ENCODE results near the gene KCNK5. TPM values are rescaled to one million over a fixed set of nuclear protein-coding genes. Genes with fewer than 3 reads are reported as not detected.

KCNK5 gene
- total RNA-seq, 2 experiments from 2014 or later = 0.30 to 0.47 TPM

DNA sequence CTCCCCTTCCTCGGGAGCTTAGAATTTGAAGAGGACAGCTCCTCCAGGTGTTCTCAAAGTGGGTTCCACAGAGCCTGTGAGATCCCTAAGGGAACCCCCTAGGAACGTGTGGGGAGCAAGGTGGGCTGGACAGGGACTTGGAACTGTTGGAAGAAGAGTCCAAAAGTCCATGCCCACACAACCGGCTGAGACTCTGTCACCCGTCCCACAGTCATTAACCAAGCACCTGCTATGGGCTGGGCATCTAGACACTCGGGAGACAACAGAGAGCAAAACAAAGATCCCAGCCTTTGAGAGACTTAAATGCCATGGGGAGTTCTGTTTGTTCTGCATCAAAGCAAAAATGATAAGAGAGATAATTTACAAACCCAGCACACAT, 62.4 kb downstream of the KCNK5 start:
- ChIA-PET CTCF (interaction anchor here (1.4 to 4.4 kb wide), 3 partner anchors 16 to 143 kb away, joined by 4 to 21 read pairs (median 5); no protein-coding TSS in a partner anchor), POLR2A (interaction anchor here (1.2 kb wide), 1 partner anchor 136 kb away, joined by 4 read pairs; no protein-coding TSS in a partner anchor)
- Mint-ChIP-seq H3K27me3 (no peaks in the 10 kb centered on the region), H3K27ac (no peak overlapping the region), H3K4me3 (no peak overlapping the region), H3K36me3 (ENCODE audit: low read depth) (no peaks in the 10 kb centered on the region), H3K4me1 (ENCODE audit: low read depth) (no peaks in the 10 kb centered on the region), H3K9me3 (no peaks in the 10 kb centered on the region)
- no peaks in the 10 kb centered on the region for H3K27me3 ChIP-seq (ENCODE audit: control insufficient read depth in 1 of 2, insufficient read depth in 2 of 2, low read length in 2 of 2)
- H3K9me3 ChIP-seq (ENCODE audit: control insufficient read depth in 1 of 2, insufficient read depth in 1 of 2, low read length in 2 of 2) = peaks cover 0 to 3% of the 10 kb centered on the region in 2 experiments
- no peak overlapping the region for H3K27ac ChIP-seq (ENCODE audit: low read depth in 1 of 2, low read length in 2 of 2)
- intact Hi-C loops (cut with DNase I, micrococcal nuclease) = loop anchor here (1.0 to 5.0 kb wide), 4 partner anchors 136 to 295 kb away; no protein-coding TSS in a partner anchor
- H3K4me3 ChIP-seq (ENCODE audit: low read length) = no peak overlapping the region
- peaks cover 7% of the 10 kb centered on the region for H3K4me1 ChIP-seq (ENCODE audit: insufficient read depth, low read length)
- no peak for DNase-seq
- ATAC-seq (ENCODE audit: poor library complexity) = no peak
- no peaks in the 10 kb centered on the region for H3K36me3 ChIP-seq (ENCODE audit: insufficient read depth, low read length)
- TF ChIP-seq, protein P1, sequence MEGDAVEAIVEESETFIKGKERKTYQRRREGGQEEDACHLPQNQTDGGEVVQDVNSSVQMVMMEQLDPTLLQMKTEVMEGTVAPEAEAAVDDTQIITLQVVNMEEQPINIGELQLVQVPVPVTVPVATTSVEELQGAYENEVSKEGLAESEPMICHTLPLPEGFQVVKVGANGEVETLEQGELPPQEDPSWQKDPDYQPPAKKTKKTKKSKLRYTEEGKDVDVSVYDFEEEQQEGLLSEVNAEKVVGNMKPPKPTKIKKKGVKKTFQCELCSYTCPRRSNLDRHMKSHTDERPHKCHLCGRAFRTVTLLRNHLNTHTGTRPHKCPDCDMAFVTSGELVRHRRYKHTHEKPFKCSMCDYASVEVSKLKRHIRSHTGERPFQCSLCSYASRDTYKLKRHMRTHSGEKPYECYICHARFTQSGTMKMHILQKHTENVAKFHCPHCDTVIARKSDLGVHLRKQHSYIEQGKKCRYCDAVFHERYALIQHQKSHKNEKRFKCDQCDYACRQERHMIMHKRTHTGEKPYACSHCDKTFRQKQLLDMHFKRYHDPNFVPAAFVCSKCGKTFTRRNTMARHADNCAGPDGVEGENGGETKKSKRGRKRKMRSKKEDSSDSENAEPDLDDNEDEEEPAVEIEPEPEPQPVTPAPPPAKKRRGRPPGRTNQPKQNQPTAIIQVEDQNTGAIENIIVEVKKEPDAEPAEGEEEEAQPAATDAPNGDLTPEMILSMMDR (IDR thresholded peaks at IDR 0.05) = no peak

DNA sequence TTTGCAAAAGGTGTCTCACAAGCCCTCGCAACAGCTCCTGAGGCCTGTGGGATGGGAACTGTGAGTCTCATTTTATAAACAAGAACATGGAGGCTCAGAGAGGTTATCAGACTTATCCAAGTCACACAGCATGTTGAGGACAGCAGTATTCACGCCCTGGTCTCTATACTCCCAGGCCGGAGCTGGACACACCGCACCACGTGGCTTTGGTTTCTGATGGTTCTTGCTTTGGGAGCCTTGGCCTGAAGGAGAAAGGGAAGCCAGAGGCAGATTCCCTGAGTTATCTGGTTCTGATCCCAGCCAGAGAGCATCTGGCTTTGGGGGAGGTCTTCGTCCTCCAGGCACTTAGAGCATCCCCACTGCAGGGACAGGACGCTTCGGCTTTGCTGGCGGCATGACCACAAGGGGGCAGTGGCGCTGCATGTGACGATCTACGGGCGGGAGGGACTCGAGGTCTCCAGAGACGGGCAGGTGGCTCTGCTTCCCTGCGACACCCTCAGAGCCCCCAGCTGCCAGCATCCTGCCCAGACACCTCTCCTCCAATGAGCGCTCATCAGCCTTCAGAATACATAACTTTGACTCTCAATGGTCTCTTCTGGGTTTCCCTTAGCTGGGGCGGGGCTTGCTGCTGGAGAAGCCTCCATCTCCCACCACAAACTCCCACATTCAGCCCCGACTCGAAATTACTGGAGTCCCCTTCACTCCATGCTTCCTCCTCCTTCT, 62.9 kb downstream of the KCNK5 start:
- H3K36me3 Mint-ChIP-seq (ENCODE audit: low read depth) = no peaks in the 10 kb centered on the region
- H3K9me3 Mint-ChIP-seq = no peaks in the 10 kb centered on the region
- Histone ChIP-seq H3K27ac (ENCODE audit: low read depth in 1 of 2, low read length in 2 of 2) (no peak overlapping the region), H3K27me3 (ENCODE audit: control insufficient read depth in 1 of 2, insufficient read depth in 2 of 2, low read length in 2 of 2) (no peaks in the 10 kb centered on the region), H3K4me1 (ENCODE audit: insufficient read depth, low read length) (peaks cover 7% of the 10 kb centered on the region), H3K9me3 (ENCODE audit: control insufficient read depth in 1 of 2, insufficient read depth in 1 of 2, low read length in 2 of 2) (no peaks in the 10 kb centered on the region), H3K4me3 (ENCODE audit: low read length) (no peak overlapping the region), H3K36me3 (ENCODE audit: insufficient read depth, low read length) (no peaks in the 10 kb centered on the region)
- no peak overlapping the region for H3K4me3 Mint-ChIP-seq
- no peak overlapping the region for H3K27ac Mint-ChIP-seq
- intact Hi-C loops (cut with DNase I, micrococcal nuclease) = loop anchor here (1.0 to 5.0 kb wide), 4 partner anchors 137 to 294 kb away; no protein-coding TSS in a partner anchor
- no peaks in the 10 kb centered on the region for H3K4me1 Mint-ChIP-seq (ENCODE audit: low read depth)
- ATAC-seq (ENCODE audit: poor library complexity) (peak; percentile 78), DNase-seq (peak; percentile 66 to 87 (median 78))
- POLR2A ChIA-PET = interaction anchor here (1.2 kb wide), 1 partner anchor 137 kb away, joined by 4 read pairs; no protein-coding TSS in a partner anchor
- H3K27me3 Mint-ChIP-seq = no peaks in the 10 kb centered on the region
- CTCF ChIA-PET = interaction anchor here (1.4 to 4.4 kb wide), 3 partner anchors 16 to 143 kb away, joined by 4 to 21 read pairs (median 5); no protein-coding TSS in a partner anchor
- TF ChIP-seq, protein P1 (IDR thresholded peaks at IDR 0.05) = peak; percentile 86

DNA sequence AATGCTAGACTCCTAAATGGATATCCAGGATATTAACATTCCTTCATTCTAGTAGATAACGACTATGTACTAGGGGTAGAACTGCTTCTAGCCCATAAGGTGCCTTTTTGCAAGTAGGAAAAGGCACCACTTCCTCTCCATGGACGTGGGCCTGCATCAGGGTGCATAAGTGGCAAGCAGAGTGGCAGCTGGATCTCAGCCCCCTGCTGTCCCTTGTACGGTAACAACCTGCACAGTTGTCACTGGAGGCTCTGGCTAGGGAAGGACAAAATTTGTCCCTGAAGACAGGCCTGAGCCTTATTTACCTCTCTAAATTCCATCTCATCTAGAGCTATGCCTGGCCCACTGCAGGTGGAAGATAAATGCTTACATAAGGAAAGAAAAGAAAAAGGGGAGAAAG, 71.8 kb downstream of the KCNK5 start:
- DNase-seq (no peak), ATAC-seq (ENCODE audit: poor library complexity) (no peak)
- Histone ChIP-seq H3K9me3 (ENCODE audit: control insufficient read depth in 1 of 2, insufficient read depth in 1 of 2, low read length in 2 of 2) (peaks cover 0 to 7% of the 10 kb centered on the region in 2 experiments), H3K27ac (ENCODE audit: low read depth in 1 of 2, low read length in 2 of 2) (no peak overlapping the region), H3K36me3 (ENCODE audit: insufficient read depth, low read length) (no peaks in the 10 kb centered on the region), H3K4me3 (ENCODE audit: low read length) (no peak overlapping the region), H3K4me1 (ENCODE audit: insufficient read depth, low read length) (no peaks in the 10 kb centered on the region), H3K27me3 (ENCODE audit: control insufficient read depth in 1 of 2, insufficient read depth in 2 of 2, low read length in 2 of 2) (peaks cover 0 to under 1% of the 10 kb centered on the region in 2 experiments)
- no peaks in the 10 kb centered on the region for H3K36me3 Mint-ChIP-seq (ENCODE audit: low read depth)
- H3K27ac Mint-ChIP-seq = no peak overlapping the region
- CTCF ChIA-PET = no interaction called here
- H3K27me3 Mint-ChIP-seq = no peaks in the 10 kb centered on the region
- H3K4me3 Mint-ChIP-seq = no peak overlapping the region
- peaks cover 10% of the 10 kb centered on the region for H3K4me1 Mint-ChIP-seq (ENCODE audit: low read depth)
- POLR2A ChIA-PET = no interaction called here
- no peaks in the 10 kb centered on the region for H3K9me3 Mint-ChIP-seq
- intact Hi-C loops (cut with DNase I, micrococcal nuclease) = no loop called here
- TF ChIP-seq, protein P1 (IDR thresholded peaks at IDR 0.05) = no peak

All from CD4-positive, alpha-beta T cell (primary cell).